SK-N-SH (cell line): ENCODE measurements around the gene C16orf92. TPM values are rescaled to one million over a fixed set of nuclear protein-coding genes. Genes with fewer than 3 reads are reported as not detected.

Experiments used
- CTCF ChIA-PET: fragments of 300-600, 350-600 bp; formaldehyde crosslinking; extraction: SDS; loops from one replicate; lab custom pipeline; 2021; lab: Yijun Ruan, JAX
- POLR2A ChIA-PET: fragments of 350-600 bp; sonication (Branson Sonifier 250); formaldehyde crosslinking; extraction: SDS; loops from one replicate; lab custom pipeline; 2020; ENCODE audit warnings: antibody characterized with exemption, inconsistent platforms; lab: Yijun Ruan, JAX
- DNase-seq: peaks from one replicate; pipeline ENCODE4 v3.0.0; 2012
- H2AFZ ChIP-seq: fragments of 200-600 bp; sonication (generic); 2 replicates; pipeline ENCODE4 v1.8.1; 2016; ENCODE audit warnings: antibody characterized with exemption, mild to moderate bottlenecking, low read depth
- H3F3A ChIP-seq: fragments of 200-600 bp; sonication (generic); replicated peaks from 2 replicates; pipeline ENCODE3; 2016; ENCODE audit warnings: antibody characterized with exemption, mild to moderate bottlenecking; ENCODE audit not compliant: insufficient read depth
- H3K27ac ChIP-seq, 2 experiments: fragments of 200-500 bp in 1 of 2; fragments of 200-600 bp in 1 of 2; sonication (Bioruptor generic) in 1 of 2; sonication (generic), shearing (Covaris generic) in 1 of 2; 2 replicates each; pipeline versions ENCODE4 v1.5.1 to v1.6.1; 2014 to 2016; ENCODE audit warnings: low read depth in 2 of 2, inconsistent platforms in 1 of 2, low read length in 1 of 2, mild to moderate bottlenecking in 1 of 2, mixed read lengths in 1 of 2
- H3K27me3 ChIP-seq: fragments of 200-600 bp; sonication (generic), shearing (Covaris generic); 2 replicates; pipeline ENCODE4 v1.6.1; 2016; ENCODE audit warnings: mixed run types; ENCODE audit not compliant: insufficient read depth
- H3K36me3 ChIP-seq, 2 experiments: fragments of 200-500 bp in 1 of 2; fragments of 200-600 bp in 1 of 2; sonication (Bioruptor generic) in 1 of 2; sonication (generic) in 1 of 2; replicated peaks in 1 of 2; 2 replicates each; pipeline versions ENCODE3 to v1.5.1; 2014 to 2016; ENCODE audit warnings: low read length in 1 of 2, mild to moderate bottlenecking in 1 of 2; ENCODE audit not compliant: insufficient read depth in 2 of 2, control insufficient read depth in 1 of 2
- H3K4me1 ChIP-seq, 2 experiments: fragments of 200-500 bp in 1 of 2; fragments of 200-600 bp in 1 of 2; sonication (Bioruptor generic) in 1 of 2; sonication (generic), shearing (Covaris generic) in 1 of 2; 2 replicates each; pipeline versions ENCODE4 v1.5.1 to v1.6.1; 2014 to 2016; ENCODE audit warnings: low read depth in 1 of 2, low read length in 1 of 2, mixed run types in 1 of 2; ENCODE audit not compliant: insufficient read depth in 2 of 2, control insufficient read depth in 1 of 2
- H3K4me2 ChIP-seq: fragments of 200-600 bp; sonication (generic), shearing (Covaris generic); 2 replicates; pipeline ENCODE4 v1.6.1; 2017; ENCODE audit warnings: mixed run types
- H3K4me3 ChIP-seq, 2 experiments: fragments of 200-500 bp in 1 of 2; fragments of 200-600 bp in 1 of 2; sonication (Bioruptor generic) in 1 of 2; sonication (generic), shearing (Covaris generic) in 1 of 2; 2 replicates each; pipeline versions ENCODE4 v1.5.1 to v1.8.1; 2014 to 2016; ENCODE audit warnings: low read depth in 2 of 2, inconsistent platforms in 1 of 2, low read length in 1 of 2, mild to moderate bottlenecking in 1 of 2, mixed read lengths in 1 of 2, moderate library complexity in 1 of 2
- H3K79me2 ChIP-seq: fragments of 200-600 bp; sonication (generic); 2 replicates; pipeline ENCODE4 v1.8.1; 2017; ENCODE audit warnings: mild to moderate bottlenecking; ENCODE audit not compliant: insufficient read depth
- H3K9ac ChIP-seq: fragments of 200-600 bp; sonication (generic); 2 replicates; pipeline ENCODE4 v1.6.1; 2017; ENCODE audit warnings: mixed run types
- H3K9me2 ChIP-seq: fragments of 200-600 bp; sonication (generic); 2 replicates; pipeline ENCODE4 v1.6.1; 2017; ENCODE audit warnings: mixed run types
- H3K9me3 ChIP-seq: fragments of 200-600 bp; sonication (generic); 2 replicates; pipeline ENCODE4 v1.6.1; 2017; ENCODE audit warnings: mixed run types, mild to moderate bottlenecking, moderate library complexity
- H4K20me1 ChIP-seq: fragments of 200-600 bp; sonication (generic); 2 replicates; pipeline ENCODE4 v1.6.1; 2017; ENCODE audit warnings: mild to moderate bottlenecking, mixed run types; ENCODE audit not compliant: insufficient read depth
- ELF1 ChIP-seq: IDR thresholded peaks from 2 replicates; pipeline ENCODE4 v1.4.0; 2012
- EZH2phosphoT487 ChIP-seq: fragments of 200-600 bp; sonication (generic); IDR thresholded peaks from 2 replicates; pipeline ENCODE4 v1.6.1; 2017; ENCODE audit warnings: low read depth, mixed run types, mild to moderate bottlenecking, antibody characterized with exemption, moderate library complexity, borderline replicate concordance
- FOSL2 ChIP-seq: IDR thresholded peaks from 2 replicates; pipeline ENCODE4 v1.4.0; 2012; ENCODE audit warnings: low read depth, mild to moderate bottlenecking, moderate library complexity, borderline replicate concordance
- FOXJ3 ChIP-seq: sonication (generic); formaldehyde crosslinking; IDR thresholded peaks from 2 replicates; pipeline ENCODE4 v1.5.1; 2020; ENCODE audit warnings: mild to moderate bottlenecking, missing genetic modification reagents
- GABPA ChIP-seq: IDR thresholded peaks from 2 replicates; pipeline ENCODE4 v1.4.0; 2012; ENCODE audit warnings: low read depth, mild to moderate bottlenecking
- MEF2A ChIP-seq: IDR thresholded peaks from 2 replicates; pipeline ENCODE4 v1.4.0; 2012; ENCODE audit warnings: low read depth, borderline replicate concordance
- MXI1 ChIP-seq: IDR thresholded peaks from 2 replicates; pipeline ENCODE4 v1.6.1; 2012; ENCODE audit warnings: mild to moderate bottlenecking, low read depth, low read length, improper control_type of control experiment
- NRF1 ChIP-seq: IDR thresholded peaks from 2 replicates; pipeline ENCODE4 v1.6.1; 2012; ENCODE audit warnings: low read depth, mild to moderate bottlenecking, low read length
- PBX3 ChIP-seq: IDR thresholded peaks from 2 replicates; pipeline ENCODE4; 2012
- POLR2AphosphoS5 ChIP-seq: IDR thresholded peaks from 2 replicates; pipeline ENCODE4 v1.6.1; 2012; ENCODE audit warnings: low read depth, low read length
- RCOR1 ChIP-seq: fragments of 150-350 bp; IDR thresholded peaks from 2 replicates; pipeline ENCODE4 v1.6.1; 2017; ENCODE audit warnings: antibody characterized with exemption, low read length
- RFX5 ChIP-seq: IDR thresholded peaks from 2 replicates; pipeline ENCODE4 v1.6.1; 2012; ENCODE audit warnings: mild to moderate bottlenecking, improper control_type of control experiment, low read length
- TAF1 ChIP-seq: IDR thresholded peaks from 2 replicates; pipeline ENCODE4 v1.6.1; 2012; ENCODE audit warnings: low read depth, mild to moderate bottlenecking, low read length, moderate library complexity, borderline replicate concordance
- TEAD4 ChIP-seq: IDR thresholded peaks from 2 replicates; pipeline ENCODE4 v1.4.0; 2012; ENCODE audit warnings: mild to moderate bottlenecking, borderline replicate concordance; ENCODE audit not compliant: insufficient read depth
- USF1 ChIP-seq: IDR thresholded peaks from 2 replicates; pipeline ENCODE4 v1.4.0; 2012; ENCODE audit warnings: low read depth, borderline replicate concordance
- USF2 ChIP-seq: fragments of 150-350 bp; IDR thresholded peaks from 2 replicates; pipeline ENCODE4 v1.6.1; 2017; ENCODE audit warnings: antibody characterized with exemption, low read length, low read depth, borderline replicate concordance
- YY1 ChIP-seq: IDR thresholded peaks from 2 replicates; pipeline ENCODE4 v1.4.0; 2012; ENCODE audit warnings: low read depth, mild to moderate bottlenecking
- WGBS: methylation state at CpG from one replicate; pipeline ENCODE4 v1.1.6; 2017; ENCODE audit warnings: low lambda C conversion rate; 5-methylcytosine and 5-hydroxymethylcytosine counted together
- polyA plus RNA-seq, 3 experiments: library from polyadenylated mRNA; depleted of rRNA; stranded (reverse); fragments of >200 nt; gene quantifications; 2 replicates each; pipeline ENCODE4 v1.2.3, GENCODE V29; 2012
- TF ChIP-seq, protein P1 (sequence below): IDR thresholded peaks from 2 replicates; pipeline ENCODE4 v1.6.1; 2012; ENCODE audit warnings: mild to moderate bottlenecking, low read depth, low read length, moderate library complexity

The C16orf92 gene
- polyA plus RNA-seq, 1 of the 3 experiments (the other 2 are of a cell fraction) = not detected

GRCh38 chr16:30026449-30026848, 3.5 kb downstream of the C16orf92 start:
- 84% methylated on average over 6 of the region's 18 CpGs for WGBS
- CTCF ChIA-PET = no interaction called here
- H3K27me3 ChIP-seq = no peaks in the 10 kb centered on the region

More at GRCh38 chr16:30026449-30026848, 3.5 kb downstream of the C16orf92 start:
- Histone ChIP-seq H3K9me2 (no peaks in the 10 kb centered on the region), H4K20me1 (no peaks in the 10 kb centered on the region), H3K27ac (no peak overlapping the region), H2AFZ (no peak overlapping the region), H3F3A (peaks cover 6% of the 10 kb centered on the region), H3K36me3 (no peaks in the 10 kb centered on the region), H3K9me3 (no peaks in the 10 kb centered on the region), H3K4me3 (no peak overlapping the region), H3K4me2 (no peak overlapping the region), H3K4me1 (peaks cover 3 to 21% of the 10 kb centered on the region in 2 experiments; a peak in 2 of 4 replicates), H3K79me2 (no peaks in the 10 kb centered on the region), H3K9ac (no peak overlapping the region)
- TF ChIP-seq FOXJ3 (CRISPR knock-in tag) = no peak
- TF ChIP-seq EZH2phosphoT487 = no peak
- no peak for TF ChIP-seq POLR2AphosphoS5
- TF ChIP-seq YY1 = no peak
- TF ChIP-seq RCOR1 = no peak
- TF ChIP-seq TEAD4 = no peak
- TF ChIP-seq USF2 = no peak
- TF ChIP-seq MEF2A = no peak
- no peak for TF ChIP-seq PBX3
- no peak for TF ChIP-seq USF1
- no peak for TF ChIP-seq NRF1
- TF ChIP-seq TAF1 = no peak
- TF ChIP-seq, protein P1, sequence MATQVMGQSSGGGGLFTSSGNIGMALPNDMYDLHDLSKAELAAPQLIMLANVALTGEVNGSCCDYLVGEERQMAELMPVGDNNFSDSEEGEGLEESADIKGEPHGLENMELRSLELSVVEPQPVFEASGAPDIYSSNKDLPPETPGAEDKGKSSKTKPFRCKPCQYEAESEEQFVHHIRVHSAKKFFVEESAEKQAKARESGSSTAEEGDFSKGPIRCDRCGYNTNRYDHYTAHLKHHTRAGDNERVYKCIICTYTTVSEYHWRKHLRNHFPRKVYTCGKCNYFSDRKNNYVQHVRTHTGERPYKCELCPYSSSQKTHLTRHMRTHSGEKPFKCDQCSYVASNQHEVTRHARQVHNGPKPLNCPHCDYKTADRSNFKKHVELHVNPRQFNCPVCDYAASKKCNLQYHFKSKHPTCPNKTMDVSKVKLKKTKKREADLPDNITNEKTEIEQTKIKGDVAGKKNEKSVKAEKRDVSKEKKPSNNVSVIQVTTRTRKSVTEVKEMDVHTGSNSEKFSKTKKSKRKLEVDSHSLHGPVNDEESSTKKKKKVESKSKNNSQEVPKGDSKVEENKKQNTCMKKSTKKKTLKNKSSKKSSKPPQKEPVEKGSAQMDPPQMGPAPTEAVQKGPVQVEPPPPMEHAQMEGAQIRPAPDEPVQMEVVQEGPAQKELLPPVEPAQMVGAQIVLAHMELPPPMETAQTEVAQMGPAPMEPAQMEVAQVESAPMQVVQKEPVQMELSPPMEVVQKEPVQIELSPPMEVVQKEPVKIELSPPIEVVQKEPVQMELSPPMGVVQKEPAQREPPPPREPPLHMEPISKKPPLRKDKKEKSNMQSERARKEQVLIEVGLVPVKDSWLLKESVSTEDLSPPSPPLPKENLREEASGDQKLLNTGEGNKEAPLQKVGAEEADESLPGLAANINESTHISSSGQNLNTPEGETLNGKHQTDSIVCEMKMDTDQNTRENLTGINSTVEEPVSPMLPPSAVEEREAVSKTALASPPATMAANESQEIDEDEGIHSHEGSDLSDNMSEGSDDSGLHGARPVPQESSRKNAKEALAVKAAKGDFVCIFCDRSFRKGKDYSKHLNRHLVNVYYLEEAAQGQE = no peak
- TF ChIP-seq MXI1 = no peak
- TF ChIP-seq FOSL2 = no peak
- no peak for TF ChIP-seq RFX5
- no peak for TF ChIP-seq GABPA
- TF ChIP-seq ELF1 = no peak
- POLR2A ChIA-PET = interaction anchor here (0.6 kb wide), 1 partner anchor 65 kb away, joined by 4 read pairs; the partner anchor contains the start of gene TMEM219
- no peak for DNase-seq
